Spinal cord (tissue), 10 donors: Measurements from ENCODE around the gene ABITRAM. TPM values are rescaled to one million over a fixed set of nuclear protein-coding genes. Genes with fewer than 3 reads are reported as not detected.
"Not testable (repeated sequence)": the region's sequence is repeated elsewhere in the genome, so short reads cannot be mapped to it uniquely, and the experiment has no call there.

Experiments used
- DNase-seq, 6 donors: peaks; one replicate each; pipeline versions ENCODE4 v3.0.0 to v3.0.0-alpha.2; 2013 to 2015; ENCODE audit warnings: low spot score in 6 of 6, low read depth in 4 of 6
- H3K27ac ChIP-seq: one replicate; pipeline ENCODE4 v1.5.1; 2013; ENCODE audit warnings: low read depth, low read length, control low read depth
- H3K27me3 ChIP-seq: one replicate; pipeline ENCODE4 v1.6.1; 2013; ENCODE audit warnings: low read length; ENCODE audit not compliant: control insufficient read depth, insufficient read depth
- H3K36me3 ChIP-seq: one replicate; pipeline ENCODE4 v1.6.1; 2013; ENCODE audit warnings: low read length; ENCODE audit not compliant: control insufficient read depth, insufficient read depth
- H3K4me1 ChIP-seq: one replicate; pipeline ENCODE4 v1.6.1; 2013; ENCODE audit warnings: low read length; ENCODE audit not compliant: control insufficient read depth, insufficient read depth
- H3K4me3 ChIP-seq: one replicate; pipeline ENCODE4 v1.5.1; 2013; ENCODE audit warnings: low read depth, low read length, control low read depth
- H3K9me3 ChIP-seq: one replicate; pipeline ENCODE4 v1.6.1; 2013; ENCODE audit warnings: low read length; ENCODE audit not compliant: control insufficient read depth, insufficient read depth
- WGBS: methylation state at CpG from one replicate; pipeline ENCODE4 v1.1.5; 2013; ENCODE audit warnings: missing lambda C conversion rate; ENCODE audit not compliant: insufficient coverage; 5-methylcytosine and 5-hydroxymethylcytosine counted together
- polyA plus RNA-seq, 2 donors: library from polyadenylated mRNA; unstranded; fragments of 120-200 nt; gene quantifications; one replicate each; pipeline ENCODE4 v1.2.1, GENCODE V29; 2013; ENCODE audit not compliant: insufficient read length in 2 of 2
- total RNA-seq, 2 donors: library from RNA; depleted of rRNA in 1 of 2; stranded (reverse); fragments of 120-200 nt in 1 of 2; fragments of >200 nt in 1 of 2; gene quantifications; one replicate each; pipeline versions ENCODE4 v1.2.3 to v1.2.4, GENCODE V29; 2013 to 2014
- donor health status: healthy.

Gene ABITRAM
- total and polyA plus RNA-seq, 4 donors = 10.2 to 24.8 (median 19.7) TPM

DNA sequence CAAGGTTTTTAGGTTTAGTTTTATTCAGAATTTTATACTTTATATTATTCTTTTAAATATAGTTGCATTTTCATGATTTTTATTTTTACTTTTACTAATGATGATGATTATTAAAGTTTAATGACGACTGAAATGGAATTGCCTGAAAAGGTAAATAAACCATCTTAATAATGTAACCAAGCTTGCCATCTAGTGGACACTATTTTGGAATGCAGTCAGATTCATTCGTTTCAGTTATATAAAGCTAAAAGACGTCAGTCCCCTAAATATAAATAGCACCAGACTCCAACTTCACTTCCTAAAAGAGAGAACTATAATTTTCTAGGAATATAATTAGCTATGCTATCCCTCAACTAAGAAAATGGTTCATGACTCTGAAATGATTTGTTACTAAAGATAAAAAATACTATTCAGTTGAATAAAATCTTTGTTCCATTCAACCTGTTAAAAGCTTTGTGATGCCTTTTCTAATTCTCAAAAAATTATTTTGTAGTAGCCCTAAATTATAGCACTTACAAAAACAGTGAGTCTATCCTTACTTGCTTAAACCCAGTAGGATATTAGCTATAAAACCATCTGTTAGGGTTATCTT lies 19.9 kb downstream of the ABITRAM start:
- H3K27me3 ChIP-seq = no peaks in the 10 kb centered on the region
- no CpG with 5 or more reads among the region's 3 CpGs for WGBS
- no peak overlapping the region for H3K27ac ChIP-seq
- H3K4me1 ChIP-seq = no peaks in the 10 kb centered on the region
- DNase-seq = peak in 3 of 6 donors; percentile 33 to 84 (median 69)
- H3K9me3 ChIP-seq = no peaks in the 10 kb centered on the region
- no peak overlapping the region for H3K4me3 ChIP-seq
- no peaks in the 10 kb centered on the region for H3K36me3 ChIP-seq

DNA sequence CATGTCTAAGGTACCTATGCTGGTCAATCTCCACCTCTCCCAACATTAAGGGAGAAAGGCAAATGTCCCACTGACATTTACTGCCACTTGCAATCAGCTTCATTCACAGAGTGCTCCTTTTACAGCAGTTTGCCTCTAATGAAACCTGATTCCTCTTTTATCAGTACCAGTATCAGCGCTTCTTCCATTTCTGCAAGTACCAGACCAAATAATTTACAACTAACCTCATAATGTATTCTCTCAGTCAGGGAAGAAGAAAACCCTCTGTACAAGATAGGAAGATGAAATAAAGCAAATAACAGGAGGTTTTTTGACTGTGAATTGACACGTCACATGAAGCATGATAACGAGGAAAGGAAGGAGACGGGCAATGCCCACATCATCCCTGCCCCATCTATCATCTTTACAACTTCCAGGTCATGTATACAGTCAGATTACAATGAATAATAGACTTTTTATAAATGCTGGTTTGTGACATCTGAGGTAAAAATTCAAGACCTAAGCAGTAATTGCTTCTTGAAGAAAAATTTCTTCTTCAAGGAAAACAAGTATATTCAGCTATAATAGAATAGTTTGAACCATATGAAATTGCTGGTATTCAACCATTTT lies 21.9 kb downstream of the ABITRAM start:
- no CpG with 5 or more reads among the region's 4 CpGs for WGBS
- Histone ChIP-seq H3K27me3 (no peaks in the 10 kb centered on the region), H3K27ac (no peak overlapping the region), H3K4me1 (no peaks in the 10 kb centered on the region), H3K36me3 (no peaks in the 10 kb centered on the region), H3K4me3 (no peak overlapping the region), H3K9me3 (no peaks in the 10 kb centered on the region)
- peak in 1 of 6 donors; percentile 3 for DNase-seq

DNA sequence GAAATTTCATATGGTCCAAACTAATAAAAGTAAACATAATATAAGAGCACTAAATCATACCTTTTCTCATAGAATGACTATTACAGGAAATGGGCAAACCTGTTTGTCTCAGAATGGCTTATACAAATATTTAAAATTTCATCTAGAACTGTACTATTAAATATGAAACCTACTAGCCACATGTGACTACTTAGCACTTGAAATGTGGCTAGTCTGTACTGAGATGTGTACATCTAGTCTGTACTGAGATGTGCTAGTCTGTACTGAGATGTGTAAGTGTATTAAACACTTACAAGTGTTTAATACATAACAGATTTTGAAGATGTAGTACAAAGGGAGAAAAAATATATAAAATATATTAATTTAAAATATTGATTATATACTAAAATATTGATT lies 22.4 kb downstream of the ABITRAM start:
- no peak for DNase-seq
- Histone ChIP-seq H3K4me1 (no peaks in the 10 kb centered on the region), H3K36me3 (no peaks in the 10 kb centered on the region), H3K4me3 (no peak overlapping the region), H3K9me3 (no peaks in the 10 kb centered on the region), H3K27me3 (no peaks in the 10 kb centered on the region), H3K27ac (no peak overlapping the region)

DNA sequence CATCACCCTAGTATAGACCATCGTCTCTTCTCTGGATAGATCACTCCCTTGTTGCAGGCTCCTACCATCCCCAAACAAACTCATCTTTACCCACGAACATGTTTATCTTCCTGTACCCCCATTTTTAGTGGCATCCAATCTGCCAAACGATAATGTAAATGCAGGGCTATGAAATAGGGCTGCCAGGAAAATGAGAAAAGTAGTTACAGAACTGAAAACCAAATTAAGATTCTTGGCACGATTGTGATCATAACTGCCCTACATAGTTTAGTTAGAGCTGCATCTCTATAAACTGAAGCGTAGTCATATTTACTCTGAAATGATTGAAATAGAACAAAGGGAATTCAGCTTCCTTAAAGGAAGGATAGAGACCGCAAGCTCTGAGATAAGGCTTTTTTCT lies 26.1 kb downstream of the ABITRAM start:
- Histone ChIP-seq H3K9me3 (no peaks in the 10 kb centered on the region), H3K4me3 (no peak overlapping the region), H3K27ac (no peak overlapping the region), H3K4me1 (no peaks in the 10 kb centered on the region), H3K27me3 (no peaks in the 10 kb centered on the region), H3K36me3 (no peaks in the 10 kb centered on the region)
- WGBS = 0% methylated on average over 1 of the region's 6 CpGs
- peak in 1 of 6 donors; percentile 49 for DNase-seq

DNA sequence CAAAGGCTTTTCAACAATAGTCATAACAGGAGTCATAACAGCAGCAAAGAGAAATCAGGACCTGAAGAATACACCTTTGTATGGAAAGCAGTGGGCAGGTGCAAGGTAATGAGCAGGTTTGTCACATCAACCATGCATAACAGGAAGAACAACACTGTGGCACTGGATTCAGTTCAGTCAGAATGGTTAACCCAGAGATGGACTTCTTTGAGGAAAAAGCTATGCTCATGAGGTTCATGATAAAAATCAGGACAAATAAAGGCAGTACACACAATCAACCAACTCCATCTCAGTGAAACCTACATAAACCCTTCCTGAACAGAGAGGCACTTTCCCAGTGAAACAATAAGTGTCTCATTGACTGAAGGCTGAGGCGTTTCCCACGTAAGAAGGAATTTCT lies 27.0 kb downstream of the ABITRAM start:
- no CpG with 5 or more reads among the region's 2 CpGs for WGBS
- Histone ChIP-seq H3K4me1 (no peaks in the 10 kb centered on the region), H3K4me3 (no peak overlapping the region), H3K9me3 (no peaks in the 10 kb centered on the region), H3K27ac (no peak overlapping the region), H3K27me3 (no peaks in the 10 kb centered on the region), H3K36me3 (no peaks in the 10 kb centered on the region)
- DNase-seq = no peak

DNA sequence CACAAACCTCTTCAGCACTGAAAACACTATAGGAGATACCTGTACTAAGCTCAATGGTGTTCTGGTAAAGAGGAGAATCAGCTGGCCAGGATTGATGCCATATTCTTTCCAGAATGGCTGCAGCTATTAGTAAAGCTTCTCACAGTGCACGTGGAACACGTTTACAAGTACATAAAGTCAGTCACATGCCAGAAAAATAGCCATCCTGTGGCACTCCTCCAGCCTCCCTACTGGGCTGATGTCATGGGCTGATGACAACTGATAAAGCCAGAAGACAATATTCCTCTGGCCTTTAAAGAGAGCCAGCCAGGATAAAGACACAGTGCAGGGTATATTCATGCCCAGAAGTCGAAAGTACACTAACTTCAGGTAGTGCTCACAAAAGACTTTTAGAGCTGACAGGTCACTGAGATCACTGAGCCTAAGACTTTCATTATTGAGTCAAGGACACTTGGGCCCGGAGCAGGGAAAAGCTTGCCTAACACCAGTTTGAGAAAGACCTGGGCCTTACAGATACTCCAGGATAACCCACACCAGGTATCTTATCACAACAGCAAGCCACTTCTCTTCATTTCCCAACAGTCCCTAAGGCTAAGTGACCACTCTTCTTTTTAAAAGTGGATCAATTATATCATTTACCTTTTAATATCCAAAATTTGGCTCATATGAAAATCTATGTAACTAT lies 29.4 kb downstream of the ABITRAM start:
- Histone ChIP-seq H3K4me3 (no peak overlapping the region), H3K4me1 (no peaks in the 10 kb centered on the region), H3K9me3 (no peaks in the 10 kb centered on the region), H3K27ac (no peak overlapping the region), H3K27me3 (no peaks in the 10 kb centered on the region), H3K36me3 (no peaks in the 10 kb centered on the region)
- no peak for DNase-seq
- WGBS = 80% methylated on average over 4 of the region's 4 CpGs

DNA sequence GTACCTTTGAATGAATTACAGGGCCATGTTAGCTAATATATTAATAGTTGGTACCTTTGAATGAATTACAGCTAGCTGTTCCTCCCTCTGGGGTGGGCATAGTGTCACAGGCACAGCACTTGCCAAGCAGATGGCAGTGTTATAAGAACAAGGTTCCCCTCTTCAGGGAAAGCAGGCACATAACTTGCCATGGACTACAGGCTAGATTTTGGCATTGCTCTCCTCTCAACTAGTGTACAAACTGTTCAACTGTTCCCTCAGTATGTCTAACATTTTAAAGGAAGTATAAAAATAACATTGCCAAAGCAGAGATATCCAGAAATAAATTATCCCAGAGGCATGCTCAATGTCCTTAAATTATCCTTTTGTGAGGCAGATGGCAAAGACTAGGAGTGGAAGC lies 33.7 kb downstream of the ABITRAM start:
- no peak overlapping the region for H3K4me3 ChIP-seq
- H3K4me1 ChIP-seq = no peaks in the 10 kb centered on the region
- no peaks in the 10 kb centered on the region for H3K9me3 ChIP-seq
- no peaks in the 10 kb centered on the region for H3K27me3 ChIP-seq
- peak in 1 of 6 donors; percentile 81 for DNase-seq
- H3K36me3 ChIP-seq = no peaks in the 10 kb centered on the region
- H3K27ac ChIP-seq = no peak overlapping the region

DNA sequence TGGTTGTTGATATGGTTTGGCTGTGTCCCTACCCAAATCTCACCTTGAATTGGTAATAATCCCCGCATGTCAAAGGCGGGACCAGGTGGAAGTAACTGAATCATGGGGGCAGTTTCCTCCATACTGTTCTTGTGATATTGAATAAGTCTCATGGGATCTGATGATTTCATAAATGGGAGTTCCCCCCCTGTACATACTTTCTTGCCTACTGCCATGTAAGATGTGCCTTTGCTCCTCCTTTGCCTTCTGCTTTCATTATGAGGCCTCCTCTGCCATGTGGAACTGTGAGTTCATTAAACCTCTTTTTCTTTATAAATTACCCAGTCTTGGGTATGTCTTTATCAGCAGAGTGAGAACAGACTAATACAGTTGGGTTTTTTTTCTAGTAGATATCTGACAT lies 37.2 kb downstream of the ABITRAM start:
- H3K4me1 ChIP-seq, H3K4me3 ChIP-seq, H3K9me3 ChIP-seq, H3K36me3 ChIP-seq, DNase-seq, H3K27ac ChIP-seq, H3K27me3 ChIP-seq: not testable (repeated sequence)
- no CpG with 5 or more reads among the region's 2 CpGs for WGBS

DNA sequence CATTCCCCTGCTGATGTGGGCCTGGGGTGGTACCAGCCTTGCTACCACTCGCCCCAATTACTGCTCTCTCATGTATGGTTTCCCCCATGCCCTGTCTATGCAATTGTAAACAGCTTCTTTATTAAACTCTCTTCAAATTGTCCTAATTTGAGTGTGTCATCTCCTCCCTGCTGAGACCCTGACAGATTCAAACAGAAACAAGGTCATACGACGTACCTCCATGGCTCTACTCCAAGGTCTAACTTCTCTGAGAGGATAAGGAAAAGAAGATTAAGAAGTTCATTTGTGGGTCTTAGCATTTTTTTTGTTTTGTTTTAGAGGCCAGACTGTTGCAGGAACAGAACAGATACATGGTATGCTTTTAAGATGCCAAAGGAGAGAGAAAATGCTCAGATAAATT lies 38.0 kb downstream of the ABITRAM start:
- Histone ChIP-seq H3K36me3 (no peaks in the 10 kb centered on the region), H3K4me3 (no peak overlapping the region), H3K27ac (peak overlapping the region; percentile 22), H3K27me3 (no peaks in the 10 kb centered on the region), H3K9me3 (no peaks in the 10 kb centered on the region), H3K4me1 (no peaks in the 10 kb centered on the region)
- 83% methylated on average over 1 of the region's 3 CpGs for WGBS
- DNase-seq = peak in 1 of 6 donors; percentile 25

DNA sequence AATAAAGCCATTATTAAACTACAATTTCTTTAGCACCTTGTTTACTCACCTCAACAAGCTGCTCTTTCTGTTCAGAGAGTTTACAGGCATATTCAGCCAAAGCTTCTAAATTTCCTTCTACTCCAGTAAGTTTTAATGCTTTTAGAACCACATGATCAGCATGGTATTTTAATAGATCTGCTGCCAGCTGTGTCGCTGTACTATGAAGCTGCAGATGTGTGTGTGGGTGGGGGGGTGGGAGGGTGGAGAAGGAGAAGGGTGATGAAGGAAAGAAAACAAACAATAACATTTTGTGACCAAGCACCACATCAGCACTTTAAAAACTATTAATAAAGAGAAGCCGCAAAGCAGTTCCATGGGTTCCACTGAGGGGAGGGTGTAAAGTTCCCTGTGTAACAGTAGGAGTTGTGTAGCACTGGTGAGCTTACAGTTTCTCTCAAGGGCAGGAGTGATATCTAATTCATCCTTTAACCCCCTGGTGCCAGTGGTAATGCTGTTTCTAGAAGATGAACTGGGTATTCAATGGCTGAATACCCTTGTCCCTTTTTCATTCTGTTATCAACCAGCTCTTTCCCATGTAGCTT lies 38.5 kb downstream of the ABITRAM start:
- H3K36me3 ChIP-seq = no peaks in the 10 kb centered on the region
- no peak overlapping the region for H3K4me3 ChIP-seq
- no CpG with 5 or more reads among the region's 2 CpGs for WGBS
- H3K9me3 ChIP-seq = no peaks in the 10 kb centered on the region
- H3K27ac ChIP-seq = no peak overlapping the region
- no peaks in the 10 kb centered on the region for H3K27me3 ChIP-seq
- no peaks in the 10 kb centered on the region for H3K4me1 ChIP-seq
- peak in 2 of 6 donors; percentile 47 to 53 for DNase-seq
